Measurements from ENCODE around the gene ZER1.

GRCh38 chr9:128786681-128787601 lies 15.2 kb upstream of the ZER1 start, which contains the start of gene TBC1D13:
- TF ChIP-seq TCF4 (CRISPR knock-in tag; IDR thresholded peaks at IDR 0.05; ENCODE audit: borderline replicate concordance) (no peak), TSHZ2 (CRISPR knock-in tag; IDR thresholded peaks at IDR 0.05) (no peak), CREB5 (CRISPR knock-in tag; IDR thresholded peaks at IDR 0.05; ENCODE audit: low read depth) (no peak), ZFP3 (CRISPR knock-in tag; IDR thresholded peaks at IDR 0.05) (no peak), PATZ1 (CRISPR knock-in tag; IDR thresholded peaks at IDR 0.05; ENCODE audit: borderline replicate concordance) (peak; percentile 92), OSR1 (CRISPR knock-in tag; IDR thresholded peaks at IDR 0.05) (no peak), ZFP30 (CRISPR knock-in tag; IDR thresholded peaks at IDR 0.05) (no peak), ESRRG (CRISPR knock-in tag; IDR thresholded peaks at IDR 0.05) (no peak), PPARA (CRISPR knock-in tag; IDR thresholded peaks at IDR 0.05; ENCODE audit: borderline replicate concordance) (no peak), ISL1 (CRISPR knock-in tag; IDR thresholded peaks at IDR 0.05) (no peak), ZC3H10 (CRISPR knock-in tag; IDR thresholded peaks at IDR 0.05) (no peak), RARB (CRISPR knock-in tag; IDR thresholded peaks at IDR 0.05) (no peak), CSDC2 (CRISPR knock-in tag; IDR thresholded peaks at IDR 0.05) (no peak), TOX (CRISPR knock-in tag; IDR thresholded peaks at IDR 0.05; ENCODE audit: borderline replicate concordance) (no peak)
